ENCODE data around the gene KRT86.
A peak's percentile ranks its signal among the peaks of the same experiment; 100 is the strongest.

The KRT86 gene

GRCh38 chr12:52278575-52279421, 4.4 kb downstream of the KRT86 start:
- TF ChIP-seq CTCF (IDR thresholded peaks at IDR 0.05; ENCODE audit: low read length) (peak; percentile 95), EZH2 (optimal IDR thresholded peaks at IDR 0.05; ENCODE audit: low read depth, low read length) (no peak), EZH2phosphoT487 (IDR thresholded peaks at IDR 0.05; ENCODE audit: low read length) (no peak)
- Histone ChIP-seq H3K9me3 (replicated peaks; ENCODE audit: insufficient read depth, low read length) (no peaks in the 10 kb centered on the region), H3K27ac (ENCODE audit: low read length) (no peak overlapping the region), H3K9me2 (replicated peaks; ENCODE audit: insufficient read depth, low read length) (no peaks in the 10 kb centered on the region), H3K4me2 (ENCODE audit: low read depth, low read length) (peak overlapping the region; percentile 60; the same call in 1 of the 2 replicates), H3K4me1 (ENCODE audit: low read length) (no peaks in the 10 kb centered on the region), H3K9ac (ENCODE audit: low read length) (no peak overlapping the region), H3K27me3 (replicated peaks; ENCODE audit: insufficient read depth, low read length) (peaks cover 20% of the 10 kb centered on the region; the same call in 1 of the 2 replicates), H4K20me1 (ENCODE audit: insufficient read depth, low read length) (no peaks in the 10 kb centered on the region), H3K36me3 (replicated peaks; ENCODE audit: insufficient read depth, low read length) (no peaks in the 10 kb centered on the region), H3K79me2 (ENCODE audit: low read length) (no peaks in the 10 kb centered on the region), H3F3A (ENCODE audit: insufficient read depth, low read length) (no peaks in the 10 kb centered on the region), H3K4me3 (ENCODE audit: low read length) (no peak overlapping the region), H2AFZ (ENCODE audit: low read length) (peak overlapping the region; percentile 57)
- DNase-seq, result peak; percentile 56

- Histone ChIP-seq H3K36me3 (replicated peaks; ENCODE audit: insufficient read depth, low read length) (no peaks in the 10 kb centered on the region), H3K27me3 (replicated peaks; ENCODE audit: insufficient read depth, low read length) (peaks cover 20% of the 10 kb centered on the region; the same call in 1 of the 2 replicates), H3K4me1 (ENCODE audit: low read length) (no peaks in the 10 kb centered on the region), H3K9me3 (replicated peaks; ENCODE audit: insufficient read depth, low read length) (no peaks in the 10 kb centered on the region), H3K27ac (ENCODE audit: low read length) (no peak overlapping the region), H3K4me2 (ENCODE audit: low read depth, low read length) (peak overlapping the region; percentile 60; the same call in 1 of the 2 replicates), H3K79me2 (ENCODE audit: low read length) (no peaks in the 10 kb centered on the region), H3F3A (ENCODE audit: insufficient read depth, low read length) (no peaks in the 10 kb centered on the region), H3K9me2 (replicated peaks; ENCODE audit: insufficient read depth, low read length) (no peaks in the 10 kb centered on the region), H3K4me3 (ENCODE audit: low read length) (no peak overlapping the region), H2AFZ (ENCODE audit: low read length) (no peak overlapping the region), H4K20me1 (ENCODE audit: insufficient read depth, low read length) (no peaks in the 10 kb centered on the region), H3K9ac (ENCODE audit: low read length) (no peak overlapping the region)
- TF ChIP-seq EZH2 (optimal IDR thresholded peaks at IDR 0.05; ENCODE audit: low read depth, low read length) (no peak), CTCF (IDR thresholded peaks at IDR 0.05; ENCODE audit: low read length) (no peak)
- DNase-seq, result no peak
Observed at GRCh38 chr12:52279422-52280318, 5.2 kb downstream of the KRT86 start.

GRCh38 chr12:52280319-52280795, 5.9 kb downstream of the KRT86 start:
- Histone ChIP-seq H3K4me3 (ENCODE audit: low read length) (no peak overlapping the region), H3K9ac (ENCODE audit: low read length) (no peak overlapping the region), H2AFZ (ENCODE audit: low read length) (no peak overlapping the region), H3K79me2 (ENCODE audit: low read length) (no peaks in the 10 kb centered on the region), H3K27me3 (replicated peaks; ENCODE audit: insufficient read depth, low read length) (peaks cover 20% of the 10 kb centered on the region; the same call in 1 of the 2 replicates), H3K27ac (ENCODE audit: low read length) (no peak overlapping the region), H4K20me1 (ENCODE audit: insufficient read depth, low read length) (no peaks in the 10 kb centered on the region), H3K9me3 (replicated peaks; ENCODE audit: insufficient read depth, low read length) (no peaks in the 10 kb centered on the region), H3F3A (ENCODE audit: insufficient read depth, low read length) (no peaks in the 10 kb centered on the region), H3K4me1 (ENCODE audit: low read length) (no peaks in the 10 kb centered on the region), H3K36me3 (replicated peaks; ENCODE audit: insufficient read depth, low read length) (no peaks in the 10 kb centered on the region), H3K4me2 (ENCODE audit: low read depth, low read length) (no peak overlapping the region), H3K9me2 (replicated peaks; ENCODE audit: insufficient read depth, low read length) (no peaks in the 10 kb centered on the region)
- DNase-seq, result no peak
- no peak for TF ChIP-seq EZH2phosphoT487 (IDR thresholded peaks at IDR 0.05; ENCODE audit: low read length)
- TF ChIP-seq CTCF (IDR thresholded peaks at IDR 0.05; ENCODE audit: low read length), result no peak
- TF ChIP-seq EZH2 (optimal IDR thresholded peaks at IDR 0.05; ENCODE audit: low read depth, low read length), result no peak

Data from MM.1S (cell line).